Transverse colon (tissue), 4 donors: ENCODE data around the gene RGS7.

ENCODE experiments used
- EP300 ChIP-seq: sonication (generic); formaldehyde crosslinking; IDR thresholded peaks from one replicate; pipeline ENCODE4 v1.6.1; 2017; ENCODE audit warnings: antibody characterized with exemption, low read depth
- POLR2A ChIP-seq: fragments of 450-650 bp; IDR thresholded peaks from one replicate; pipeline ENCODE4 v1.6.1; 2016; ENCODE audit warnings: antibody characterized with exemption, mild to moderate bottlenecking, moderate library complexity
- POLR2AphosphoS5 ChIP-seq, 3 donors: sonication (generic); formaldehyde crosslinking; IDR thresholded peaks; one replicate each; pipeline ENCODE4 v1.6.1; 2016; ENCODE audit warnings: antibody characterized with exemption in 3 of 3
- TF ChIP-seq, protein P1 (sequence below), 5 experiments: fragments of 200-600 bp in 3 of 5; fragments of 450-650 bp in 2 of 5; sonication (generic) in 3 of 5; IDR thresholded peaks; 1 replicate in 2 of 5; 2 replicates in 3 of 5; pipeline ENCODE4 v1.5.1; 2016 to 2017; ENCODE audit warnings: antibody characterized with exemption in 5 of 5, inconsistent platforms in 3 of 5, mild to moderate bottlenecking in 2 of 5, moderate library complexity in 1 of 5

DNA sequence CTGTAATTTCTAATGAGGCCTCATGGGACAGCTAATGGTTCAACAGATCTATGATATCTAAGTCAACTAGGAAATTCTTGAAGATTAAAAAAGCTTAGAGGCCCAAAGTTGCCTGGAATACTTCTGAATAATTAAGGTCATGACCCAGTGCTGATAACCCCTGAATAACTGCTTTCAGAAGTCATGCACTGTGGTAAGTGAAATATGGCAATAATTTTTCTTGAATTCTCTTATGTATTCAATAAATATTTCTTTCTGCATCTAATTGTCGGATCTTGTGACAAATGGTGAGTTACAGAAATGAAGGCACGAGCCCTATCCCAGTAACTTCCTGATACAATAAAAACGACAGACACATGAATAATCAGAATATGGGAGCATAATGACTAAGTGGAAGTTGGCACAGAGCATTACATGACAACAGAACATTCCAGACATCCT lies 525.8 kb downstream of the RGS7 start:
- TF ChIP-seq POLR2A = no peak
- TF ChIP-seq, protein P1, sequence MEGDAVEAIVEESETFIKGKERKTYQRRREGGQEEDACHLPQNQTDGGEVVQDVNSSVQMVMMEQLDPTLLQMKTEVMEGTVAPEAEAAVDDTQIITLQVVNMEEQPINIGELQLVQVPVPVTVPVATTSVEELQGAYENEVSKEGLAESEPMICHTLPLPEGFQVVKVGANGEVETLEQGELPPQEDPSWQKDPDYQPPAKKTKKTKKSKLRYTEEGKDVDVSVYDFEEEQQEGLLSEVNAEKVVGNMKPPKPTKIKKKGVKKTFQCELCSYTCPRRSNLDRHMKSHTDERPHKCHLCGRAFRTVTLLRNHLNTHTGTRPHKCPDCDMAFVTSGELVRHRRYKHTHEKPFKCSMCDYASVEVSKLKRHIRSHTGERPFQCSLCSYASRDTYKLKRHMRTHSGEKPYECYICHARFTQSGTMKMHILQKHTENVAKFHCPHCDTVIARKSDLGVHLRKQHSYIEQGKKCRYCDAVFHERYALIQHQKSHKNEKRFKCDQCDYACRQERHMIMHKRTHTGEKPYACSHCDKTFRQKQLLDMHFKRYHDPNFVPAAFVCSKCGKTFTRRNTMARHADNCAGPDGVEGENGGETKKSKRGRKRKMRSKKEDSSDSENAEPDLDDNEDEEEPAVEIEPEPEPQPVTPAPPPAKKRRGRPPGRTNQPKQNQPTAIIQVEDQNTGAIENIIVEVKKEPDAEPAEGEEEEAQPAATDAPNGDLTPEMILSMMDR (IDR thresholded peaks at IDR 0.05) = no peak
- TF ChIP-seq POLR2AphosphoS5 (IDR thresholded peaks at IDR 0.05) = no peak
- TF ChIP-seq EP300 = no peak
